HG02623 (cell line): ENCODE data around the gene CEACAM5.

Experiments
- ATAC-seq: cut with Tn5 transposase; IDR thresholded peaks from one replicate; pipeline ENCODE4 v1.9.1; 2021; ENCODE audit warnings: moderate library complexity; ENCODE audit not compliant: unreplicated experiment

CEACAM5 gene

DNA sequence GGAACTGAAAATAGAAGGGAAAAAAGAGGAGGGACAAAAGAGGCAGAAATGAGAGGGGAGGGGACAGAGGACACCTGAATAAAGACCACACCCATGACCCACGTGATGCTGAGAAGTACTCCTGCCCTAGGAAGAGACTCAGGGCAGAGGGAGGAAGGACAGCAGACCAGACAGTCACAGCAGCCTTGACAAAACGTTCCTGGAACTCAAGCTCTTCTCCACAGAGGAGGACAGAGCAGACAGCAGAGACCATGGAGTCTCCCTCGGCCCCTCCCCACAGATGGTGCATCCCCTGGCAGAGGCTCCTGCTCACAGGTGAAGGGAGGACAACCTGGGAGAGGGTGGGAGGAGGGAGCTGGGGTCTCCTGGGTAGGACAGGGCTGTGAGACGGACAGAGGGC, at the start of gene CEACAM5:
Gene CEACAM5, plus strand, starts transcription at position 146 of the 400 bp plus-strand sequence. Its CDS starts 106 bp downstream, at position 252.
- ATAC-seq, result no peak

DNA sequence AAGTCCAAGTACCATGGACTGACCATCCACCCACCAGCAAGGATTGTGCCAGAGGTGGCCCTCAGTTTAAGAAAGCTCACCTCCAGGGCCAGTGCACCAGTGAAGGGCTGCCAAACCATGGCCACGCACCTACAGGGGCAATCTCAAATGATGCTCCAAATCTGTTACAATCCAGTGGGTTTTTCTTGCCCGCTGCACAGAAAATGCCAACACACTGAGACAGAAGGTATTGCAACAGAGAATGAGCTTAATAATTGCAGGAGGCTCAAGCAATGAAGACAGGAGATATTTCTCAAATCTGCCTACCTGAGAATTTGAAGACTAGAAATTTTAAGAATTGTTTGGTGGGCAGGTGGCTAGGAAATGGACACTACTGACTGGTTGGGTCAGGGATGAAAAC, 42.4 kb upstream of the CEACAM5 start:
- no peak for ATAC-seq

DNA sequence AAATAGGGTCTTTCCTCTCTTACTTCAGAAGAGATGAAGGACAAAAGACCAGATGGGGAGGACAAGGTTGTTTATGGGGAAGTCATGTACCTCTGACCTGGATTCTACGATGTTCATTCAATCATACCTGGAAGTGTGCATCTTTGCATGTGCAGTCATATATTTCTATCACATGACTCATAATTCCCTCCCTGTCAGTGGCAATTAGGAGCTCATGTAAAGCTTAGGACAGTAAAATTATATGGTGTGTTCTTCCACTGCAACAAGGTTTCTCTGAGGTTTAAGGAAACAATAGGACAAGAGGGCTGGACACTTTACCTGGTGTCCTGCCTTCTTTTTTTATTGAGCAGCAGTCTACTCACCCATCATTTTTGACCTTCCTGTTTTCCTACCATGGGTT, 40.1 kb upstream of the CEACAM5 start:
- ATAC-seq, result no peak

DNA sequence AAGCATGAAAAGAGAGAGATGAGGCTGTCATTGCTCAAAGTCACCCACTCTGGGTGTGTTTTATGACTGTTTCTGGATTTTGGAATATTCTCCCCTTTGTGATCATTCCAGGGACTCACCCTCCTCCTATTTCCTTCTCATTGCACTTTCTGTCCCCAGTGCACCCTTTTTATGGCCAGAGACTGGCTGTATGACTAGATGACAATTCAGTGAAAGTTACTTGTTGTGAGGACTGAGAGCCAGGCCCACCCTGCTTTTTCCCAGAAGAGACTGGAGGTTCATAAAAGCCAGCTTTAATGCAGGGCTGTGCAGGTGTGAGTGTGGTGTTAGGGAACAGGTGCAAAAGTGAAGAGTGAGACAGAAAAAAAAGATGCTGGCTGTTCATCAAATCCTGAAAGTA, 37.7 kb upstream of the CEACAM5 start:
- no peak for ATAC-seq

DNA sequence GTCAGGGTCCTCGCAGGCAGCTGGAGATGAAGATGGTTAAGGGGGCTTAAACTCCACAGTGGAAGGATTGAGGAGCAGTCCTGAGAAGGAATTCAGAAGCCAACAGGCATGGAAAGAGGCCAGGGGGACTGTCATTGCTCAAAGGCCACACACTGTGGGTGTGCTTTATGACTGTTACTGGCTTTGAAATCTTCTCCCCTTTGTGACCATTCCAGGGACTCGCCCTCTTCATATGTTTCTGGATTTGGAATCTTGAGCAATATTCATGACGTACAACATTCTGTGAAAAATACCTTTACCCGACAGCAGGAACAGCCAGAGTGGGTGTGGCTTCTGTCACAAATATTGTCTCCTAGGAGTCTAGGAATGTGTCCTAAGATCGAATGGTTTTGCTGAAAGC, 36.9 kb upstream of the CEACAM5 start:
- no peak for ATAC-seq

DNA sequence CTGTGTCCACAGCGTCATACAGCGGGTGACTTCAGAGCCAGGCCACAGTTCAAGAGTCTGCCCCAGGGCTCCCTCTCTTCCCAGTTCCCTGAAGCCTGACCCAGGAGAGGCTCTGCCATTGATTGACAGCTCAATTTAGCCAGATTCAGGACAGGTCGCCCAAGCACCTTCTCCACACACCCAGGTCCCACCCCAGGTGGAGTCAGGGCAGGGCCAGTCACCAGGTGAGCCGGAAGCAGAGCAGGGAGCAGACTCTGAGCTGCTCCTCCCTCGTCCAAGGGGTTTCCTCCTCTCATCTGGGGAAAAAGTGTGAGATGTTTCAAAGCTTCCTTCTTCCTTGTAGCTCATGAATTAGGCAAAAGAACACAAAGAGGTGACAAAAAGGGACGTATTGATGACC, 26.0 kb upstream of the CEACAM5 start:
- no peak for ATAC-seq

DNA sequence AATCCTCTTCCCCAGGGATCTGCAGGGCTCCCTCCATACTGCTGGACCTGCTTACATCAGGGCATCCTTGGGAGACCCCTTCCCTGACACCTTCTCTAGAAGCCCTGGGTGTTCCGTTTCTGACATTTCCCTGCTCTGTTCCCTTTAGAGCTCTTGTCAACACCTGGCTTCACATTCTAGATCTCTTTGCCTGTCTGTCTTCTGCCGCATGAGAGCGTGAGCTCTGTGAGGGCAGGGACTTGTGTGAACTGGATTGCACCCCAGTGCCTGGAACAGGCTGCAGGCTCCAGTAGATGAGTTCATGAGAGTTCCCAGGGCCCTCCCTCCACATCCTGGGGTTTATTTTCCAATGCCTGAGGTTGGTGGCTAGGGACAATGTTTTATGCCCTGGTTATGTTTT, 21.0 kb upstream of the CEACAM5 start:
- no peak for ATAC-seq

DNA sequence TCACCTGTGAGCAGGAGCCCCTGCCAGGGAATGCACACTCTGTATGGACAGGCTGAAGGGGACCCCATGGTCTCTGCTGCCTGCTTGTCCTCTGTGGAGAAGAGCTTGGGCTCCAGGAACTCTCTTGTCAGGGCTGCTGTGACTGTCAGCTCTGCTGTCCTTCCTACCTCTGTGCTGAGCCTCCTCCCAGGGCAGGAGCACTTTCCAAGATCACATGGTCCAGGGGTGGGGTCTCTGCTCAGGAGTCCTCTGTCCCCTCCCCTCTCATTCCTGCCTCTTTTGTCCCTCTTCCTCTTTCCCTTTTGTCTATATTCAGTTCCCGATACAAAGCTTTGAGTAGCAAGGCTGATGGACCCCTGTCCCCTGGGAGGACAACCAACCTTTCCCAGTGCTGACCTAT, 20.3 kb upstream of the CEACAM5 start, which contains the start of gene CEACAM7:
Gene CEACAM7, minus strand, starts transcription at position 173 of the 400 bp plus-strand sequence. Its CDS starts 105 bp downstream, at position 68.
- ATAC-seq, result no peak

DNA sequence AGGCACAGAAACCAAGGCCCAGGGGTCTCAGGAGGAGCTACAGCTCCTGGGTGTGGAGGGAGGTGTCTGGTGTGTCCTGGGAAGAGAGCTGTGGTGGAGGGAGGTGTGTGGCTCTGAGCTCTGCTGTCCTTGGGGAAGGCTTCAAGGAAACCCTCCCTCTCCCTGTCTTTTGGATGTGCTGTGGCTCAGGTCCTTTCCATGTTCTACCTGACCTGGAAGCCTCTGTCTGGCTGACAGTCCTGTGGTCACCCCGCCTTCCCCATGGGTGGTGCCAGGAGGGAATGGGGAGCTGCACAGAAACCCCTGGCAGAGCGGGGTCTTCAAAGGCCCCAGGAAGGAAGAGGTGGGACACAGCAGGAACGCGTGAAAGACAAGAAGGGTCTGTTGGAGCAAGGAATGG, 19.7 kb upstream of the CEACAM5 start:
- ATAC-seq, result no peak

DNA sequence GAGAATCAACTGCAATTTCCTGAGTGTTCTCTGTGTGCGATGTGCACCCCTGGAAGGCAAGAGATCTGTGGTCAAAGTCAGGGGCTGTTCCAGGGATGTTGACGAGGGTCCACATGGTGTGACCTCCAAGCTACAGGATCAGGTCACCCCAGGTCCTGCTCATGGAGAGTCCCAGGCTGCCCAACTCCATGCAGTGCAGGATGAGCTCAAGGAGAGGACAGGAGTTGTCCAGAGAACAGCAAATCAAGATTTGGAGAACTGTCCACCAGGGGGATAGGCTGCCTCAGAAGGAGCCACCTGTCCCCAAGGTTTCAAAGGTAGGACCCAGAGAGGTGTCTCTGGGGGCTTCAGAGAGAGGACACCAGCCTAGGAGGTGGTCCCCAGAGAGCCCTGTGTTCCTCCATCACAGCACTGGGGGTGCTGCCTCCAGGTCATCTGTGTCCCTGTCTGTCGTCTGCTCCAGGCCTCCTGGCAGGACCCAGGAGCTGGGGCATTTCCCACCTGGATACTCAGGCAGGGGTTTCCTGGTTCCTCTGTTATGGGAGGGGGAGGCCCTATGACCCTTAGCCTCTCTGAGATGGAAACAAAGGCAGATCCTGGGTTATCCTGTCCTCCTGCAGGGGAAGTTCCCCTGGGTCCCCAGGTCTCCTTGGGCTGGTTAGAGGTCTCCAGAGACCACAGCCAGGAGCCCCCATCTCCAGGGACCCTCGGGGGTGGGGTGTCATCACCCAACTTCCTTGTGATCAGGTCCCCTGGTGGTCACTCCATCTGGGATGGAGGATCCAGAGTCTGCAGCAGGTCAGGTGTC, 18.2 kb upstream of the CEACAM5 start:
- no peak for ATAC-seq

DNA sequence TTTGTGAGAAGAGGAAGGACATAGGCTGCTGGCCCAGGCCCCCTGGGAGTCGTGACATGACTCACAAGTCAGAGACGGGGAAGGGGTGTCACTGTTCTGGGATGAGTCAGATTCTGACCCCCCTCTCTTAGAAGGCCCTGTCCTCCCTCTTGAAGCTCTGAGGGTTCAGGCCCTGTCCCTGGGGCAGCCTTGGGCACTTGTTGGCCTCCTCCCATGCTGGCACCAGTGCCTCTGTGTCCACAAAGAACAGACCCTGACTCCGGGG, 17.7 kb upstream of the CEACAM5 start:
- no peak for ATAC-seq

DNA sequence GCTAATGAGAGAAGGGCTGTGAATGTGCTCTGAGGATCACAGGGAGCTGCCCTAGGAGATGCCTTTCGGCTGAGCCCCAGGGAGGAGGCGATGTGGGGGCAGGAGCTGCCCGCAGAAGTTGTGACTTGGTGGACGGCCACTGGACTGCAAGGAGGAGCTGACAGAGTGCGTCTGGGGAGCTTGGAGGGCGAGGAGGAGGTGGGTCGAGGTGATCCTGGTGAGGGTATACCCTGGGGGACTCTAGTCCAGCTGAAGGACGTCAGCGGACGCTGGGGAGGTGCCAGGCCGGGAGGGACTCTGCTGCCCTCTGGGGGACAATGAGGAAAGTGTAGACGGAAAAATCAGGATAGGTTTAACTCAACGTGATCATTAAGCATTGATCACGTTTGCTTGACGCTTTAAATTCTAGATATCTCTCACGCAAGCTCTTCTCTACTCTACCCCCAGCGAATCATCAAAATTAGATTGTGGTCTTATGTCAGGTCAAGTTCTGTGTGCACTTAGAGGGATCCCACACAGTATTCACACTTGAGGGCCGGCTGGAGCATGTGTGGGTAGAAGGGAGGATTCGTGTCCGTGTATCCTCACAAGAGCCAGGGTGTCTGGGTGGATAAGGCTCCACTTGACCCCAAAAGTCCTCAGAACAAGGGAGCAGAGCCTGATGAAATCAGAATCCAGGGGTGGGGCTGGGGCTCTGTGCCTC, 17.0 kb upstream of the CEACAM5 start:
- ATAC-seq, result no peak

DNA sequence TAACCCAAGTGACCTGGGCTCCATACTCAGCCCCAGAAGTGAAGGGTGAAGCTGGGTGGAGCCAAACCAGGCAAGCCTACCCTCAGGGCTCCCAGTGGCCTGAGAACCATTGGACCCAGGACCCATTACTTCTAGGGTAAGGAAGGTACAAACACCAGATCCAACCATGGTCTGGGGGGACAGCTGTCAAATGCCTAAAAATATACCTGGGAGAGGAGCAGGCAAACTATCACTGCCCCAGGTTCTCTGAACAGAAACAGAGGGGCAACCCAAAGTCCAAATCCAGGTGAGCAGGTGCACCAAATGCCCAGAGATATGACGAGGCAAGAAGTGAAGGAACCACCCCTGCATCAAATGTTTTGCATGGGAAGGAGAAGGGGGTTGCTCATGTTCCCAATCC, 14.2 kb upstream of the CEACAM5 start:
- ATAC-seq, result no peak

DNA sequence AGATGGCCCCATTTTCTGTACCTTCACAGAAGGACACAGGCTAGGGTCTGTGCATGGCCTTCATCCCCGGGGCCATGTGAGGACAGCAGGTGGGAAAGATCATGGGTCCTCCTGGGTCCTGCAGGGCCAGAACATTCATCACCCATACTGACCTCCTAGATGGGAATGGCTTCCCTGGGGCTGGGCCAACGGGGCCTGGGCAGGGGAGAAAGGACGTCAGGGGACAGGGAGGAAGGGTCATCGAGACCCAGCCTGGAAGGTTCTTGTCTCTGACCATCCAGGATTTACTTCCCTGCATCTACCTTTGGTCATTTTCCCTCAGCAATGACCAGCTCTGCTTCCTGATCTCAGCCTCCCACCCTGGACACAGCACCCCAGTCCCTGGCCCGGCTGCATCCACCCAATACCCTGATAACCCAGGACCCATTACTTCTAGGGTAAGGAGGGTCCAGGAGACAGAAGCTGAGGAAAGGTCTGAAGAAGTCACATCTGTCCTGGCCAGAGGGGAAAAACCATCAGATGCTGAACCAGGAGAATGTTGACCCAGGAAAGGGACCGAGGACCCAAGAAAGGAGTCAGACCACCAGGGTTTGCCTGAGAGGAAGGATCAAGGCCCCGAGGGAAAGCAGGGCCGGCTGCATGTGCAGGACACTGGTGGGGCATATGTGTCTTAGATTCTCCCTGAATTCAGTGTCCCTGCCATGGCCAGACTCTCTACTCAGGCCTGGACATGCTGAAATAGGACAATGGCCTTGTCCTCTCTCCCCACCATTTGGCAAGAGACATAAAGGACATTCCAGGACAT, 13.4 kb upstream of the CEACAM5 start:
- ATAC-seq, result no peak

DNA sequence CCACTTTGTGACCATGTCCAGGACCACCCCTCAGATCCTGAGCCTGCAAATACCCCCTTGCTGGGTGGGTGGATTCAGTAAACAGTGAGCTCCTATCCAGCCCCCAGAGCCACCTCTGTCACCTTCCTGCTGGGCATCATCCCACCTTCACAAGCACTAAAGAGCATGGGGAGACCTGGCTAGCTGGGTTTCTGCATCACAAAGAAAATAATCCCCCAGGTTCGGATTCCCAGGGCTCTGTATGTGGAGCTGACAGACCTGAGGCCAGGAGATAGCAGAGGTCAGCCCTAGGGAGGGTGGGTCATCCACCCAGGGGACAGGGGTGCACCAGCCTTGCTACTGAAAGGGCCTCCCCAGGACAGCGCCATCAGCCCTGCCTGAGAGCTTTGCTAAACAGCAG, 12.7 kb upstream of the CEACAM5 start:
- ATAC-seq, result no peak

DNA sequence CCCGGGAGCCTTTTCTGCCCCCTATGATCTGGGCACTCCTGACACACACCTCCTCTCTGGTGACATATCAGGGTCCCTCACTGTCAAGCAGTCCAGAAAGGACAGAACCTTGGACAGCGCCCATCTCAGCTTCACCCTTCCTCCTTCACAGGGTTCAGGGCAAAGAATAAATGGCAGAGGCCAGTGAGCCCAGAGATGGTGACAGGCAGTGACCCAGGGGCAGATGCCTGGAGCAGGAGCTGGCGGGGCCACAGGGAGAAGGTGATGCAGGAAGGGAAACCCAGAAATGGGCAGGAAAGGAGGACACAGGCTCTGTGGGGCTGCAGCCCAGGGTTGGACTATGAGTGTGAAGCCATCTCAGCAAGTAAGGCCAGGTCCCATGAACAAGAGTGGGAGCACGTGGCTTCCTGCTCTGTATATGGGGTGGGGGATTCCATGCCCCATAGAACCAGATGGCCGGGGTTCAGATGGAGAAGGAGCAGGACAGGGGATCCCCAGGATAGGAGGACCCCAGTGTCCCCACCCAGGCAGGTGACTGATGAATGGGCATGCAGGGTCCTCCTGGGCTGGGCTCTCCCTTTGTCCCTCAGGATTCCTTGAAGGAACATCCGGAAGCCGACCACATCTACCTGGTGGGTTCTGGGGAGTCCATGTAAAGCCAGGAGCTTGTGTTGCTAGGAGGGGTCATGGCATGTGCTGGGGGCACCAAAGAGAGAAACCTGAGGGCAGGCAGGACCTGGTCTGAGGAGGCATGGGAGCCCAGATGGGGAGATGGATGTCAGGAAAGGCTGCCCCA, 11.8 kb upstream of the CEACAM5 start:
- no peak for ATAC-seq

DNA sequence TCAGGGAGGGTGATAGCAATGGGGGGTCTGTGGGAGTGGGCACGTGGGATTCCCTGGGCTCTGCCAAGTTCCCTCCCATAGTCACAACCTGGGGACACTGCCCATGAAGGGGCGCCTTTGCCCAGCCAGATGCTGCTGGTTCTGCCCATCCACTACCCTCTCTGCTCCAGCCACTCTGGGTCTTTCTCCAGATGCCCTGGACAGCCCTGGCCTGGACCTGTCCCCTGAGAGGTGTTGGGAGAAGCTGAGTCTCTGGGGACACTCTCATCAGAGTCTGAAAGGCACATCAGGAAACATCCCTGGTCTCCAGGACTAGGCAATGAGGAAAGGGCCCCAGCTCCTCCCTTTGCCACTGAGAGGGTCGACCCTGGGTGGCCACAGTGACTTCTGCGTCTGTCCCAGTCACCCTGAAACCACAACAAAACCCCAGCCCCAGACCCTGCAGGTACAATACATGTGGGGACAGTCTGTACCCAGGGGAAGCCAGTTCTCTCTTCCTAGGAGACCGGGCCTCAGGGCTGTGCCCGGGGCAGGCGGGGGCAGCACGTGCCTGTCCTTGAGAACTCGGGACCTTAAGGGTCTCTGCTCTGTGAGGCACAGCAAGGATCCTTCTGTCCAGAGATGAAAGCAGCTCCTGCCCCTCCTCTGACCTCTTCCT, 11.1 kb upstream of the CEACAM5 start:
- ATAC-seq, result no peak

DNA sequence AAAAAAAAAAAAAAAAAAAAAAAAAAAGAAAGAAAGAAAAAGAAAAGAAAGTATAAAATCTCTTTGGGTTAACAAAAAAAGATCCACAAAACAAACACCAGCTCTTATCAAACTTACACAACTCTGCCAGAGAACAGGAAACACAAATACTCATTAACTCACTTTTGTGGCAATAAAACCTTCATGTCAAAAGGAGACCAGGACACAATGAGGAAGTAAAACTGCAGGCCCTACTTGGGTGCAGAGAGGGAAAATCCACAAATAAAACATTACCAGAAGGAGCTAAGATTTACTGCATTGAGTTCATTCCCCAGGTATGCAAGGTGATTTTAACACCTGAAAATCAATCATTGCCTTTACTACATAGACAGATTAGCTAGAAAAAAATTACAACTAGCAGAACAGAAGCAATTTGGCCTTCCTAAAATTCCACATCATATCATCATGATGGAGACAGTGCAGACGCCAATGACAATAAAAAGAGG, 9.6 kb upstream of the CEACAM5 start:
- no peak for ATAC-seq

DNA sequence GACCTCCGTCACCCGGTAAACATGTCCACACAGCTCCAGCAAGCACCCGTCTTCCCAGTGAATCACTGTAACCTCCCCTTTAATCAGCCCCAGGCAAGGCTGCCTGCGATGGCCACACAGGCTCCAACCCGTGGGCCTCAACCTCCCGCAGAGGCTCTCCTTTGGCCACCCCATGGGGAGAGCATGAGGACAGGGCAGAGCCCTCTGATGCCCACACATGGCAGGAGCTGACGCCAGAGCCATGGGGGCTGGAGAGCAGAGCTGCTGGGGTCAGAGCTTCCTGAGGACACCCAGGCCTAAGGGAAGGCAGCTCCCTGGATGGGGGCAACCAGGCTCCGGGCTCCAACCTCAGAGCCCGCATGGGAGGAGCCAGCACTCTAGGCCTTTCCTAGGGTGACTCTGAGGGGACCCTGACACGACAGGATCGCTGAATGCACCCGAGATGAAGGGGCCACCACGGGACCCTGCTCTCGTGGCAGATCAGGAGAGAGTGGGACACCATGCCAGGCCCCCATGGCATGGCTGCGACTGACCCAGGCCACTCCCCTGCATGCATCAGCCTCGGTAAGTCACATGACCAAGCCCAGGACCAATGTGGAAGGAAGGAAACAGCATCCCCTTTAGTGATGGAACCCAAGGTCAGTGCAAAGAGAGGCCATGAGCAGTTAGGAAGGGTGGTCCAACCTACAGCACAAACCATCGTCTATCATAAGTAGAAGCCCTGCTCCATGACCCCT, 9.0 kb upstream of the CEACAM5 start:
- ATAC-seq, result no peak

DNA sequence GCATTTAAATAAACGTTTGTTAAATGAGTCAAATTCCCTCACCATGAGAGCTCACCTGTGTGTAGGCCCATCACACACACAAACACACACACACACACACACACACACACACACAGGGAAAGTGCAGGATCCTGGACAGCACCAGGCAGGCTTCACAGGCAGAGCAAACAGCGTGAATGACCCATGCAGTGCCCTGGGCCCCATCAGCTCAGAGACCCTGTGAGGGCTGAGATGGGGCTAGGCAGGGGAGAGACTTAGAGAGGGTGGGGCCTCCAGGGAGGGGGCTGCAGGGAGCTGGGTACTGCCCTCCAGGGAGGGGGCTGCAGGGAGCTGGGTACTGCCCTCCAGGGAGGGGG, 8.5 kb upstream of the CEACAM5 start:
- ATAC-seq, result no peak
